PC-9 (cell line): Measurements from ENCODE around the gene SMAD1.

ENCODE experiments used
- EZH2 ChIP-seq: fragments of 200-600 bp; sonication (generic); IDR thresholded peaks from 2 replicates; pipeline ENCODE4 v1.8.0; 2017; ENCODE audit warnings: antibody characterized with exemption, low read depth
- TF ChIP-seq, protein P1 (sequence below): fragments of 200-600 bp; sonication (generic); conservative IDR thresholded peaks from 2 replicates; pipeline ENCODE4 v1.6.1; 2017; ENCODE audit warnings: mixed run types, antibody characterized with exemption, mild to moderate bottlenecking, moderate library complexity

DNA sequence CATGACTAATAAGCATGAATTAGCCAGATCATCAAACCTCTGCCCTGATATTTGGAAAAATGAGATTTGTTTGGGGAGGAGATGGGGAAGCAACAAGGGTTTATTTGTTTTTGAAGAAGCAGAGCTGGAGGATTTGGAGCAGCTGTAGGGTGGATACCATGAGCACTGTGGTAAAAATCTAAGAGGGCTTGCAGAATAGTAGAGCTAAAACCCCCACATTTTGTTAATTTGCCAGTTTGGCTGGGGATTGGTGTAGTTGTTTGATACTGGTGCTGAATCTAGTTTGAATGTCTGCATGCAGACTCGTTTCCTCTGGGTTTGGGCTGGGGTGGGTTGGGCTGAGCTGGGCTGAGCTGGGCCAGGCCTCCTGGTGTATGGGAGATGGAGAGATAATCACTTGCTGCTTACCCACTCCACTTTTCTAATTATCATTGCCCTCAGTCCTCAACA, 43.7 kb downstream of the SMAD1 start:
- TF ChIP-seq, protein P1, sequence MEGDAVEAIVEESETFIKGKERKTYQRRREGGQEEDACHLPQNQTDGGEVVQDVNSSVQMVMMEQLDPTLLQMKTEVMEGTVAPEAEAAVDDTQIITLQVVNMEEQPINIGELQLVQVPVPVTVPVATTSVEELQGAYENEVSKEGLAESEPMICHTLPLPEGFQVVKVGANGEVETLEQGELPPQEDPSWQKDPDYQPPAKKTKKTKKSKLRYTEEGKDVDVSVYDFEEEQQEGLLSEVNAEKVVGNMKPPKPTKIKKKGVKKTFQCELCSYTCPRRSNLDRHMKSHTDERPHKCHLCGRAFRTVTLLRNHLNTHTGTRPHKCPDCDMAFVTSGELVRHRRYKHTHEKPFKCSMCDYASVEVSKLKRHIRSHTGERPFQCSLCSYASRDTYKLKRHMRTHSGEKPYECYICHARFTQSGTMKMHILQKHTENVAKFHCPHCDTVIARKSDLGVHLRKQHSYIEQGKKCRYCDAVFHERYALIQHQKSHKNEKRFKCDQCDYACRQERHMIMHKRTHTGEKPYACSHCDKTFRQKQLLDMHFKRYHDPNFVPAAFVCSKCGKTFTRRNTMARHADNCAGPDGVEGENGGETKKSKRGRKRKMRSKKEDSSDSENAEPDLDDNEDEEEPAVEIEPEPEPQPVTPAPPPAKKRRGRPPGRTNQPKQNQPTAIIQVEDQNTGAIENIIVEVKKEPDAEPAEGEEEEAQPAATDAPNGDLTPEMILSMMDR = no peak
- TF ChIP-seq EZH2 = no peak
